ENCODE data around the gene CALN1.
"Not testable (repeated sequence)": the region's sequence is repeated elsewhere in the genome, so short reads cannot be mapped to it uniquely, and the experiment has no call there.

CALN1 gene

GRCh38 chr7:71777278-71777677 is 634.9 kb downstream of the CALN1 start:
- no peak for DNase-seq

GRCh38 chr7:71776726-71777125 is 635.4 kb downstream of the CALN1 start:
- DNase-seq, result no peak

- DNase-seq, result no peak
These were observed 636.5 kb downstream of the CALN1 start for GRCh38 chr7:71775648-71776047.

GRCh38 chr7:71772779-71773178 is 639.4 kb downstream of the CALN1 start:
- DNase-seq, result no peak

DNA sequence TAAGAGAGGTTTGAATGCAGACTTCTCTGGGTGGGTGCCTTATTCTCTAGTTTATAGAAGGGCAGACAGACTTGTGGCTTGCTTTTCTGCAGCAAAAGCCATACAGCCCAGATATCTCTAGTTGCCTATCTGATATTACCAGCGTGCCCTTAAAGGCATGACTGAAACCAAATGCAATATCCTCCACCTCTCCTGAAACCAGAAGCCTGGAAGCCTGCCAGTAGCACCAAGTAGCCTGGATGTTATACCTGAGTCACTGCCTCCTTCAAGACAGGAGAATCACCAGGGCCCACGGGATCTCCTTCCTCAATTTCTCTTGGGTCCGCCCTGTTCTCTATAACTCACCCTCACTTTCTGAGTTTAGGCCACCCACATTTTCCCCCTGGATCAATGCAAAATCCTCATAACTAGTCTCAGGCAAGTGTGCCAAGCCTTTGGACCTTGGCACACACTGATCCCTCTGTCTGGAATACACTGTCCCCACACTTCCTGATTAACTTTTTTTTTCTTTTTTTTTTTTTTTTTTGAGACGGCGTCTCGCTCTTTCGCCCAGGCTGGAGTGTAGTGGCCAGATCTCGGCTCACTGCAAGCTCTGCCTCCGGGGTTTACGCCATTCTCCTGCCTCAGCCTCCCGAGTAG is 641.8 kb downstream of the CALN1 start:
- DNase-seq, result no peak

DNA sequence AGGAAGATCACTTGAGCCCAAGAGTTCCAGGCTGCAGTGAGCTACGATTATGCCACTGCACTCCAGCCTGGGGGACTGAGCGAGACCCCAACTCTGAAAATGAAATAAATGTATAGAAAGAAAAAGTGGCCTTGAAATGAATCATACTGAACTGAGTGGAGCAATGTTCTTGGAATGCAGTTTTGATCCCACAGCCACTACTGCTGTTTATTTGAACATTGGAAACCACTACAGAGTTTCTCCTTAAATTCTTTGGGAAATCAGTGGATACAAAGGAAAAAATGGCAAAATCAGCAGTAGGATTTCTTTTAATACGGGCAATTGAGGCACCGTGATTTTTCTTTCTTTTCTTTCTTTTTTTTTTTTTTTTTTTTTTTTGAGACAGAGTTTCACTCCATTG is 642.8 kb downstream of the CALN1 start:
- DNase-seq, result no peak

DNA sequence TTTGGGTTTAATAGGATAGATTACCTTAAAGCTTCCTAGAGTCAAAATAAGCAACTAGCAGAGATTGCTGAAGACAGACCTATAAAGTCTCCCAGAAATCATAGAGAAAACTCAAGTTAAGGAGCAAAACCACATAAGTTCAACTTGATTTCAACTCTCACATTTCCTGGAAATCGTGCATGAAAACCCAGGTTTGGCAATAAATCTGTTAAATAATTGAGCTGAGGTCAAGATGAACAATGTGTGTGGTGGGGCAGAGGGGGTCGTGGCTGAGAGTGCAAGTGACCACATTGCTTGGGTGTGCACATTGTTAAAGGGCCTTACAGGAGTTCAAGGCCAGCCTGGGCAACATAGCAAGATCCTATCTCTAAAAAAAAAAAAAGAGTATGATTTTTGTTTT is 643.7 kb downstream of the CALN1 start:
- DNase-seq, result no peak

GRCh38 chr7:71766016-71766415 is 646.1 kb downstream of the CALN1 start:
- no peak for DNase-seq

DNA sequence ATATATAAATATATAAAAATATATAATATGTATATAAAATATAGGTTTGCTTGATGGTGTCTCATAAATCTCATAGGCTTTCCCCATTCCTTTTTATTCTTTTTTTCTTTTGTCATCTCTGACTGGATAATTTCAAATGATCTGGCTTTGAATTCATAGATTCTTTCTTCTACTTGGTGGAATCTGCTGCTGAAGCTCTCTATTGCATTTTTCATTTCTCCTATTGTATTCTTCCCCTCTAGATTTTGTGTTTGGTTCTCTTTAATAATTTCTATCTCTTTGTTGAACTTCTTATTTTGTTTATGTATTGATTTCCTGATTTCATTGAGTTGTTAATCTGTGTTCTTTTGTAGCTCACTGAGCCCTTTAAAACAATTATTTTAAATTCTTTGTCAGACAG is 650.8 kb downstream of the CALN1 start:
- no peak for DNase-seq

DNA sequence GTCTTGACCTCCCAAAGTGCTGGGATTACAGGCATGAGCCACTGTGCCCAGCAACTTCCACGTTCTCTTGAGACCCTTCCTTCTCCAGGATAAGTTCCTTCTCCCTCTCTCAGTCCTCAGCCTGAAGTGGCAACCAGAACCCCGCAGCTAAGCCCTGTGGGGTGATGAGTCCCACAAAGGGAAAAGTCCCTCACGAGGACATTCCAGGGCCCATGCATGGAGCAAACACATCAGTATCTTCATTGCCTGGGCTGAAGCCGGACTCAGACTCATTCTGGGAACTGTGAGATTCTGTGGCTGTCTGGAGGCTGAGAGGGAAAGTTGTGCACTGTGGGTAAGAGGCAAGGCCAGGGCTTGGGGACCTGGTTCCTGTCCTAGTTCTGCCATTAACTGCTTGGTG is 657.3 kb downstream of the CALN1 start:
- DNase-seq, result no peak

DNA sequence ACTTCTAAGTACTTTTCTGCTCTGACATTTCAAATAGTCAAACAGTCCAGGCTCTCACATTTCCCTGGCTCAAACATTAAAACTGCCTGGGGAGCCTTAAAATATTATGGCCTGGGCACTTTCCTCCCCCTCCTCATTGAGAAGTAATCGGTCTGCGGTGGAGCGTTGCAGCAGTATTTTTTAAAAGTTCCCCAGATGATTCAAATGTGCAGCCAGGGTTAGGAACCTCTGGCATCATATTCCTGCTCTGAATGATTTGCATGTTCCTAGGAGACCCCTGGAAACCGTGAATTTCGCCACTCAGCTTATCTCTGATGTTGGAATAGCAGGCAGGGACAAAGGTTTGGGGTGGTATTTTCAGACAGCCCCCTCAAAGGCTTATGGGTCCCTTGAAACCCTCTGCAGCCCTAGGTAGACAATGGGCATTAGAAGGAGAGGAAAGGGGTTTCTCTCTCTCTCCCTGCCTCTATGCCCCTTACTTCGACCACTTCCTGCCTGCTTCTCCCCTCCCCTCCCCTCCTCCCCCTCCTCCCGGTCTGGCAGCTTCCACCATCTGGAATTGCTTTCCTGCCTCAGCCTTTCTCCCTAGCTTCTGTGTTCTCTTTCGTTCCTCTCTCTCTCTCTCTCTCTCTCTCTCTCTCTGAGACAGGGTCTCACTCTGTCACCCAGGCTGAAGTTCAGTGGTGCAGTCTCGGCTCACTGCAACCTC is 658.0 kb downstream of the CALN1 start:
- no peak for DNase-seq

- no peak for DNase-seq
These were observed 658.9 kb downstream of the CALN1 start for GRCh38 chr7:71753236-71753635.

GRCh38 chr7:71752171-71752935 is 659.8 kb downstream of the CALN1 start:
- DNase-seq, result peak in 1 of 2 experiments; percentile 3

DNA sequence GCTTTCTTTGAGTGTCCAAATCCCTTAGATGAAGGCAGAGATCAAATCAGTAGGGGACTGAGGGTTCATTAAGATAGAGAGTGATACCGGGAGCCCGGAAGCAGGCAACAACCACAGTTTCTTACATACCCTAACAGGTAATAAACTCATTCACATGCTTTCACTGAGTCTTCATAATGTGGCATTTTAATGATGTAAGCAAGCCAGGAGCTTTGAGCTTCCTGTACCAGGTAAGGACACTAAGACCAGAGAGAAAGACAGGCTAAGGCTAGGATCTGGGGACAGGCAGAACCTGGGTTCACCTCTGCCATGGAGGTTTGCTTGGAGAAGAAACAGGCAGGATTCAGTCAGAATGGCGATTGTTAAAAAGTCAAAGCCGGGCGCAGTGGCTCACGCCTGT is 661.8 kb downstream of the CALN1 start:
- no peak for DNase-seq

DNA sequence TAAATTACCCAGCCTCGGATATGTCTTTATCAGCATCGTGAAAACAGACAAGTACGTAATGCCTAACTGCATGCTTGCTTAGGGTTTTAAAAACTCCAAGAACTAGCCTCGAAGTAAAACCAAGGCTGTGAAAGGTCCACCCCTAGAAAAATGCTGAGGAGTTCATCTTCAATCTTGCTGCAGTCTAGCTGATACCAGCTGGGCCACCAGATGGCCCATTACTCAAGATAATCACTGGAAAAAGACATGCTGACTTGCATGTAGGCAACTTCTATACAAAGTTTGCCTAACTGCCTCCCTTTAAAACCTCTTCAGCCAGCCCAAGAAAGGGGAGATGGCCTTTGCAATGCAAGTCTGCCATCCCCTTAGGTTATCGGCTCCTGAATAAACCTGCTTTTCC is 666.1 kb downstream of the CALN1 start:
- no peak for DNase-seq

GRCh38 chr7:71740174-71740560 is 672.0 kb downstream of the CALN1 start:
- DNase-seq, result no peak

DNA sequence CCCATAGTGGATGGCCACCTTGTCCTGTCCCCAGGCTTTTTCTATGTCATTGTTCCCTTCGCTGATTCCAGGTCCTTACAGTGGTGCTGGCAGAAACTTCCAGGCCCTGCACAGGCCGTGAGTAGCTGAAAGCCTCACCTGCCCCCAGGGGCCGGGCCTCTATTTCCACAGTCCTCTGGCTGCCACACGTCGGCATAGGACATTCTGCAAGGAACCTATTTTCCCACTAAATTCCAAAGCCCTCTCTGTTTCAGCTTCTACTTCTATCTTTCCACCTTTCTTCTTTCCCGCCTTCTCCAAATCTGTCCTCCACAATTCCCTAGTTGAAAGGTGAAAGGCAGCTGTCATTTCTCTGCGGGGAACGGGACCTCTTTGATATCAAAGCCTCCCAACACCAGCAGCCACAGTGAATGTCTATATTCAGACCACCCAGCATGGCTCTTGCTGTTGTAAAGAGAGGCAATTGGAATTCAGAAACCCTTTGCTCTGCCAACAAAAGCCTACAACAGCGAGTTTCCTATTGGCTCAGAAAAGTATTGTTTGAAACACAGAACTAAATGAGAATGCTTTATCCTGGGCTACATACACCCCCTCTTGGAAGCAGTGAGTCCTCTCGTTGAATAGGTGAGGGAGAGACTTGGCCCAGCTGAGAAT is 672.5 kb downstream of the CALN1 start:
- DNase-seq, result no peak

- DNase-seq, result not testable (repeated sequence)
These were observed 674.1 kb downstream of the CALN1 start for GRCh38 chr7:71737931-71738540.

GRCh38 chr7:71735961-71736556 is 676.1 kb downstream of the CALN1 start:
- DNase-seq, result peak in 1 of 2 experiments; percentile 63

- peak in 1 of 2 experiments; percentile 55 for DNase-seq
These were observed 678.8 kb downstream of the CALN1 start for GRCh38 chr7:71733107-71733870.

DNA sequence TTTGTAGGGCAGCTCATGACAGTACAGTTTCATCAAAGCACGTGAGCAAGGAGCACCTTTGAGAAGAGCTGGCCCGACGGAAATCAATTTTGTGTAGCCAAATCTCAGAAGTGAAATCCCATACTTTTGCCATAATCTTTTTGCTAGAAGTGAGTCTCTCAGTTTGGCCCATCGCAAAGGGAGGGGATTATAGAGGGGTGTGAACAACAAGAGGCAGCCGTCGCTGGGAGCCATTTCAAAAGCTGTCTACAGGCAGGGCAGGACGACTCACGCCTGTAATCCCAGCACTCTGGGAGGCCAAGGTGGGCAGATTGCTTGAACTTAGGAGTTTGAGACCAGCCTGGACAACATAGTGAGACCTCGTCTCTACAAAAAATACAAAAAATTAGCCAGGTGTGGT is 680.4 kb downstream of the CALN1 start:
- no peak for DNase-seq

Measured in NCI-H446 (cell line).